NCI-H345 (cell line): ENCODE results near the gene FAH.
"Not testable (repeated sequence)": the region's sequence is repeated elsewhere in the genome, so short reads cannot be mapped to it uniquely, and the experiment has no call there.

ENCODE experiments used
- DNase-seq: peaks from one replicate; lab custom pipeline; 2025; lab: John Stamatoyannopoulos, UW

FAH gene

GRCh38 chr15:80152896-80153876 is at the start of gene FAH:
Gene FAH (plus strand): TSS chr15:80152999. CDS start chr15:80153055, 56 bp downstream.
- no peak for DNase-seq

- no peak for DNase-seq
Observed at GRCh38 chr15:80105193-80105592, 47.6 kb upstream of the FAH start.

- no peak for DNase-seq
Observed at GRCh38 chr15:80105595-80105994, 47.2 kb upstream of the FAH start.

- DNase-seq: no peak
Observed at GRCh38 chr15:80106051-80106450, 46.7 kb upstream of the FAH start.

GRCh38 chr15:80107204-80107603 is 45.6 kb upstream of the FAH start:
- DNase-seq: no peak

- DNase-seq: no peak
Observed at GRCh38 chr15:80107774-80108173, 45.0 kb upstream of the FAH start.

- DNase-seq: no peak
Observed at GRCh38 chr15:80109388-80109787, 43.4 kb upstream of the FAH start.

- DNase-seq: no peak
Observed at GRCh38 chr15:80110920-80111319, 41.9 kb upstream of the FAH start.

GRCh38 chr15:80114114-80114513 is 38.7 kb upstream of the FAH start:
- no peak for DNase-seq

GRCh38 chr15:80115021-80115420 is 37.8 kb upstream of the FAH start:
- no peak for DNase-seq

- no peak for DNase-seq
Observed at GRCh38 chr15:80118956-80119355, 33.8 kb upstream of the FAH start.

GRCh38 chr15:80120636-80121035 is 32.2 kb upstream of the FAH start:
- DNase-seq: no peak

- peak; percentile 2 for DNase-seq
Observed at GRCh38 chr15:80121546-80121945, 31.3 kb upstream of the FAH start.

- no peak for DNase-seq
Observed at GRCh38 chr15:80123034-80123433, 29.8 kb upstream of the FAH start.

- DNase-seq: not testable (repeated sequence)
Observed at GRCh38 chr15:80127253-80127652, 25.5 kb upstream of the FAH start.

GRCh38 chr15:80127911-80128310 is 24.9 kb upstream of the FAH start:
- no peak for DNase-seq

- DNase-seq: no peak
Observed at GRCh38 chr15:80132382-80132781, 20.4 kb upstream of the FAH start.

- DNase-seq: no peak
Observed at GRCh38 chr15:80136854-80137253, 15.9 kb upstream of the FAH start.

- no peak for DNase-seq
Observed at GRCh38 chr15:80138961-80139360, 13.8 kb upstream of the FAH start.

GRCh38 chr15:80140909-80141308 is 11.9 kb upstream of the FAH start:
- no peak for DNase-seq

- DNase-seq: no peak
Observed at GRCh38 chr15:80141916-80142598, 10.7 kb upstream of the FAH start.

GRCh38 chr15:80142646-80143045 is 10.2 kb upstream of the FAH start:
- no peak for DNase-seq

- DNase-seq: no peak
Observed at GRCh38 chr15:80151148-80151547, 1.7 kb upstream of the FAH start.
